ENCODE results near the gene MARCO. TPM values are rescaled to one million over a fixed set of nuclear protein-coding genes. Genes with fewer than 3 reads are reported as not detected.

The MARCO gene
- total and polyA plus RNA-seq, 12 donors, result 0.44 to 149 (median 34.4) TPM

DNA sequence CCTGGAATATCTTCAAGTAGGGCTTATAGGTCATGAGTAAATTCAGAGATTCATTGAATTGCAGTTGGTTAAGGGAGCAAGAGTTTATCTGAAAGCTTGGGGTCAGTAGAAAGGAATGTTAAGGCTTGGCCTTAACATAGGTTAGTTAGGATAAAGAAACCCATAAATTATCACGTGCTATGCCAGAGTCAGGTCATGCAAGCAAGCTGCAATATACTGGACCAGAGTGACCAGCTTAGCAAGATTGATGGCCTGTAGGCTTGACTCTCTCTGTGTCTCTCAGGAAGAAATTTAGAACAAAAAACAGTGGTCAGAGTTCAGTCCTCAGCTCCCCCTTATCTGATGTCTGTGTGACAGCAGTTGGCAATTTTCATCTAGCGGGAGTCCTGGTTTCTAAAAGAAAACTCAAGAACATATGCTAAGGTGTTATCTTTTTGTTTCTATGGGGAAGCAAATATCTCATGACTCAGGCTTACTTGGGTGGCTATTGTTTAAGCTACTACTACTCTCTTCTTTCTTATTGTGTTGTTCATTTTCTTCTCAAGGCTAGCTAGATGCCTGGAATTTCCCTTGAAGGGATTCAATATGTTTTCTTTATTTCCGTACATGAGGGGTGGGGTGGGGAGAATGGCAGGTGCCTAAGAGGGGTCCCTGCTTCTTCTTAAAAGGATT lies 28.7 kb upstream of the MARCO start:
- intact Hi-C loops (cut with DNase I), result no loop called here

GRCh38 chr2:118913803-118914645 lies 28.0 kb upstream of the MARCO start:
- no peak overlapping the region for H3K27ac ChIP-seq
- H3K27me3 ChIP-seq, result no peaks in the 10 kb centered on the region
- 40 to 72% (median 66%) methylated on average over 3 of the region's 3 CpGs for WGBS, 4 donors
- no peak overlapping the region for H3K4me3 ChIP-seq
- H3K4me1 ChIP-seq (replicated peaks in 1 of 2), result no peaks in the 10 kb centered on the region
- no peak for TF ChIP-seq CTCF (IDR thresholded peaks at IDR 0.05)
- TF ChIP-seq POLR2A (IDR thresholded peaks at IDR 0.05), result no peak
- H3K36me3 ChIP-seq (replicated peaks in 1 of 2), result no peaks in the 10 kb centered on the region
- no peaks in the 10 kb centered on the region for H3K9me3 ChIP-seq (replicated peaks in 1 of 3)
- intact Hi-C loops (cut with DNase I), result no loop called here
- no peak for DNase-seq

More for the DNA sequence above, 28.7 kb upstream of the MARCO start:
- TF ChIP-seq POLR2A (IDR thresholded peaks at IDR 0.05), result no peak
- no peak for TF ChIP-seq CTCF (IDR thresholded peaks at IDR 0.05)
- Histone ChIP-seq H3K36me3 (replicated peaks in 1 of 2) (no peaks in the 10 kb centered on the region), H3K27me3 (no peaks in the 10 kb centered on the region), H3K4me3 (no peak overlapping the region), H3K9me3 (replicated peaks in 1 of 3) (no peaks in the 10 kb centered on the region), H3K27ac (no peak overlapping the region), H3K4me1 (replicated peaks in 1 of 2) (no peaks in the 10 kb centered on the region)
- 36 to 54% (median 48%) methylated on average over 3 of the region's 3 CpGs for WGBS, 4 donors
- DNase-seq, result no peak

- intact Hi-C loops (cut with DNase I), result no loop called here
- Histone ChIP-seq H3K27me3 (no peaks in the 10 kb centered on the region), H3K27ac (no peak overlapping the region), H3K4me3 (no peak overlapping the region), H3K36me3 (replicated peaks in 1 of 2) (no peaks in the 10 kb centered on the region), H3K4me1 (replicated peaks in 1 of 2) (no peaks in the 10 kb centered on the region), H3K9me3 (replicated peaks in 1 of 3) (no peaks in the 10 kb centered on the region)
- TF ChIP-seq POLR2A (IDR thresholded peaks at IDR 0.05), result no peak
- TF ChIP-seq CTCF (IDR thresholded peaks at IDR 0.05), result no peak
- 72 to 85% (median 79%) methylated on average over 9 of the region's 9 CpGs for WGBS, 4 donors
- no peak for DNase-seq
Observed at GRCh38 chr2:118914721-118915453, 27.1 kb upstream of the MARCO start.

GRCh38 chr2:118918017-118918416 lies 24.0 kb upstream of the MARCO start:
- TF ChIP-seq CTCF (IDR thresholded peaks at IDR 0.05), result no peak
- no peak for TF ChIP-seq POLR2A (IDR thresholded peaks at IDR 0.05)
- Histone ChIP-seq H3K4me1 (replicated peaks in 1 of 2) (no peaks in the 10 kb centered on the region), H3K27me3 (no peaks in the 10 kb centered on the region), H3K9me3 (replicated peaks in 1 of 3) (no peaks in the 10 kb centered on the region), H3K36me3 (replicated peaks in 1 of 2) (no peaks in the 10 kb centered on the region), H3K4me3 (no peak overlapping the region), H3K27ac (no peak overlapping the region)
- DNase-seq, result no peak
- 53 to 100% (median 64%) methylated on average over 1 of the region's 1 CpG for WGBS, 4 donors
- intact Hi-C loops (cut with DNase I), result no loop called here
